ENCODE measurements around the gene RELT.
A peak's percentile ranks its signal among the peaks of the same experiment; 100 is the strongest.

Gene RELT

GRCh38 chr11:73404506-73405145 is 28.4 kb downstream of the RELT start:
- DNase-seq (ENCODE audit: low spot score): no peak

- DNase-seq (ENCODE audit: low spot score): no peak
These were observed 28.9 kb downstream of the RELT start for GRCh38 chr11:73405146-73405510.

GRCh38 chr11:73406131-73406530 is 29.9 kb downstream of the RELT start:
- DNase-seq (ENCODE audit: low spot score): no peak

GRCh38 chr11:73406619-73407018 is 30.4 kb downstream of the RELT start:
- DNase-seq (ENCODE audit: low spot score): no peak

- DNase-seq (ENCODE audit: low spot score): no peak
These were observed 33.2 kb downstream of the RELT start for GRCh38 chr11:73409431-73409830.

- no peak for DNase-seq (ENCODE audit: low spot score)
These were observed 34.4 kb downstream of the RELT start for GRCh38 chr11:73410627-73411026.

GRCh38 chr11:73411031-73411430 is 34.8 kb downstream of the RELT start:
- no peak for DNase-seq (ENCODE audit: low spot score)

- no peak for DNase-seq (ENCODE audit: low spot score)
These were observed 36.1 kb downstream of the RELT start for GRCh38 chr11:73412308-73412707.

- DNase-seq (ENCODE audit: low spot score): no peak
These were observed 37.1 kb downstream of the RELT start for GRCh38 chr11:73413256-73413655.

GRCh38 chr11:73414977-73415651 is 38.9 kb downstream of the RELT start:
- DNase-seq (ENCODE audit: low spot score): peak; percentile 77

GRCh38 chr11:73415854-73416615 is 39.8 kb downstream of the RELT start:
- no peak for DNase-seq (ENCODE audit: low spot score)

GRCh38 chr11:73416786-73417185 is 40.6 kb downstream of the RELT start:
- DNase-seq (ENCODE audit: low spot score): no peak

GRCh38 chr11:73420136-73420535 is 43.9 kb downstream of the RELT start:
- no peak for DNase-seq (ENCODE audit: low spot score)

- no peak for DNase-seq (ENCODE audit: low spot score)
These were observed 46.7 kb downstream of the RELT start for GRCh38 chr11:73422886-73423285.

- no peak for DNase-seq (ENCODE audit: low spot score)
These were observed 47.3 kb downstream of the RELT start for GRCh38 chr11:73423506-73423905.

- no peak for DNase-seq (ENCODE audit: low spot score)
These were observed 48.9 kb downstream of the RELT start for GRCh38 chr11:73425108-73425507.

GRCh38 chr11:73426219-73426850 is 50.1 kb downstream of the RELT start:
- no peak for DNase-seq (ENCODE audit: low spot score)

- DNase-seq (ENCODE audit: low spot score): no peak
These were observed 52.0 kb downstream of the RELT start for GRCh38 chr11:73428227-73428626.

- DNase-seq (ENCODE audit: low spot score): no peak
These were observed 52.5 kb downstream of the RELT start for GRCh38 chr11:73428699-73429098.

- no peak for DNase-seq (ENCODE audit: low spot score)
These were observed 53.0 kb downstream of the RELT start for GRCh38 chr11:73429121-73429750.

GRCh38 chr11:73430326-73430725 is 54.1 kb downstream of the RELT start:
- DNase-seq (ENCODE audit: low spot score): no peak

GRCh38 chr11:73431396-73431795 is 55.2 kb downstream of the RELT start:
- no peak for DNase-seq (ENCODE audit: low spot score)
